ENCODE measurements around the gene ABCC2. TPM values are rescaled to one million over a fixed set of nuclear protein-coding genes. Genes with fewer than 3 reads are reported as not detected.
A peak's percentile ranks its signal among the peaks of the same experiment; 100 is the strongest.

The ABCC2 gene
- total RNA-seq, 2 experiments from 2014 or later: 0.38 to 0.59 TPM

GRCh38 chr10:99852481-99853213 is 70.2 kb downstream of the ABCC2 start:
- POLR2A ChIA-PET: interaction anchor here (0.6 to 0.8 kb wide), 4 partner anchors 13 to 325 kb away, joined by 3 to 5 read pairs (median 4); no protein-coding TSS in a partner anchor

GRCh38 chr10:99853655-99854054 is 71.2 kb downstream of the ABCC2 start:
- no peak for TF ChIP-seq CTCF (conservative IDR thresholded peaks at IDR 0.05; ENCODE audit: low read length)
- no peak for TF ChIP-seq EZH2phosphoT487 (IDR thresholded peaks at IDR 0.05; ENCODE audit: borderline replicate concordance, low read depth, low read length)
- Histone ChIP-seq H3K4me3 (ENCODE audit: low read depth, low read length, poor library complexity, severe bottlenecking) (no peak overlapping the region), H3K9me3 (ENCODE audit: low read length) (no peaks in the 10 kb centered on the region), H3K79me2 (ENCODE audit: insufficient read depth, low read depth, low read length) (no peaks in the 10 kb centered on the region), H3K27ac (ENCODE audit: low read depth, low read length, poor library complexity, severe bottlenecking) (no peak overlapping the region), H4K20me1 (ENCODE audit: insufficient read depth, low read length) (no peaks in the 10 kb centered on the region), H2AFZ (ENCODE audit: low read length) (no peak overlapping the region), H3K36me3 (ENCODE audit: insufficient read depth, low read length) (no peaks in the 10 kb centered on the region), H3K9me2 (ENCODE audit: insufficient read depth, low read length) (no peaks in the 10 kb centered on the region), H3K4me1 (ENCODE audit: insufficient read depth, low read length, poor library complexity, severe bottlenecking) (no peaks in the 10 kb centered on the region), H3K4me2 (ENCODE audit: low read length) (no peak overlapping the region)
- ChIA-PET CTCF (ENCODE audit: unreplicated experiment) (no interaction called here), POLR2A (interaction anchor here (0.6 to 0.7 kb wide), 3 partner anchors 128 to 324 kb away, joined by 3 read pairs; no protein-coding TSS in a partner anchor)
- intact Hi-C loops (cut with micrococcal nuclease; ENCODE audit: unreplicated experiment): no loop called here
- DNase-seq (ENCODE audit: low spot score): no peak
- BruUV-seq (replicated peaks): no TSS peak

More at GRCh38 chr10:99852481-99853213, 70.2 kb downstream of the ABCC2 start:
- H3K9me2 ChIP-seq (ENCODE audit: insufficient read depth, low read length): no peaks in the 10 kb centered on the region
- no peak for DNase-seq (ENCODE audit: low spot score)
- H4K20me1 ChIP-seq (ENCODE audit: insufficient read depth, low read length): no peaks in the 10 kb centered on the region
- no peak overlapping the region for H3K4me3 ChIP-seq (ENCODE audit: low read depth, low read length, poor library complexity, severe bottlenecking)
- intact Hi-C loops (cut with micrococcal nuclease; ENCODE audit: unreplicated experiment): no loop called here
- no TSS peak for BruUV-seq (replicated peaks)
- no peak overlapping the region for H3K4me2 ChIP-seq (ENCODE audit: low read length)
- no peak overlapping the region for H3K27ac ChIP-seq (ENCODE audit: low read depth, low read length, poor library complexity, severe bottlenecking)
- H3K36me3 ChIP-seq (ENCODE audit: insufficient read depth, low read length): no peaks in the 10 kb centered on the region
- no peaks in the 10 kb centered on the region for H3K4me1 ChIP-seq (ENCODE audit: insufficient read depth, low read length, poor library complexity, severe bottlenecking)
- no peak overlapping the region for H2AFZ ChIP-seq (ENCODE audit: low read length)
- TF ChIP-seq EZH2phosphoT487 (IDR thresholded peaks at IDR 0.05; ENCODE audit: borderline replicate concordance, low read depth, low read length) (no peak), CTCF (conservative IDR thresholded peaks at IDR 0.05; ENCODE audit: low read length) (no peak)
- no peaks in the 10 kb centered on the region for H3K79me2 ChIP-seq (ENCODE audit: insufficient read depth, low read depth, low read length)
- H3K9me3 ChIP-seq (ENCODE audit: low read length): no peaks in the 10 kb centered on the region
- CTCF ChIA-PET (ENCODE audit: unreplicated experiment): no interaction called here

- Histone ChIP-seq H3K9me2 (ENCODE audit: insufficient read depth, low read length) (no peaks in the 10 kb centered on the region), H3K36me3 (ENCODE audit: insufficient read depth, low read length) (no peaks in the 10 kb centered on the region), H2AFZ (ENCODE audit: low read length) (no peak overlapping the region), H3K4me1 (ENCODE audit: insufficient read depth, low read length, poor library complexity, severe bottlenecking) (no peaks in the 10 kb centered on the region), H3K4me2 (ENCODE audit: low read length) (no peak overlapping the region), H3K79me2 (ENCODE audit: insufficient read depth, low read depth, low read length) (no peaks in the 10 kb centered on the region), H4K20me1 (ENCODE audit: insufficient read depth, low read length) (no peaks in the 10 kb centered on the region), H3K27ac (ENCODE audit: low read depth, low read length, poor library complexity, severe bottlenecking) (no peak overlapping the region), H3K4me3 (ENCODE audit: low read depth, low read length, poor library complexity, severe bottlenecking) (no peak overlapping the region), H3K9me3 (ENCODE audit: low read length) (no peaks in the 10 kb centered on the region)
- POLR2A ChIA-PET: interaction anchor here (1.4 kb wide), 1 partner anchor 9 kb away, joined by 3 read pairs; no protein-coding TSS in a partner anchor
- TF ChIP-seq EZH2phosphoT487 (IDR thresholded peaks at IDR 0.05; ENCODE audit: borderline replicate concordance, low read depth, low read length) (no peak), CTCF (conservative IDR thresholded peaks at IDR 0.05; ENCODE audit: low read length) (peak; percentile 57; the same call in 1 of the 2 replicates)
- peak; percentile 20 for DNase-seq (ENCODE audit: low spot score)
- no TSS peak for BruUV-seq (replicated peaks)
- CTCF ChIA-PET (ENCODE audit: unreplicated experiment): no interaction called here
- intact Hi-C loops (cut with micrococcal nuclease; ENCODE audit: unreplicated experiment): no loop called here
Observed at GRCh38 chr10:99854860-99855259, 72.4 kb downstream of the ABCC2 start.

Measured in OCI-LY7 (cell line).